Measurements from ENCODE around the gene ULBP3.
A peak's percentile ranks its signal among the peaks of the same experiment; 100 is the strongest.

DNA sequence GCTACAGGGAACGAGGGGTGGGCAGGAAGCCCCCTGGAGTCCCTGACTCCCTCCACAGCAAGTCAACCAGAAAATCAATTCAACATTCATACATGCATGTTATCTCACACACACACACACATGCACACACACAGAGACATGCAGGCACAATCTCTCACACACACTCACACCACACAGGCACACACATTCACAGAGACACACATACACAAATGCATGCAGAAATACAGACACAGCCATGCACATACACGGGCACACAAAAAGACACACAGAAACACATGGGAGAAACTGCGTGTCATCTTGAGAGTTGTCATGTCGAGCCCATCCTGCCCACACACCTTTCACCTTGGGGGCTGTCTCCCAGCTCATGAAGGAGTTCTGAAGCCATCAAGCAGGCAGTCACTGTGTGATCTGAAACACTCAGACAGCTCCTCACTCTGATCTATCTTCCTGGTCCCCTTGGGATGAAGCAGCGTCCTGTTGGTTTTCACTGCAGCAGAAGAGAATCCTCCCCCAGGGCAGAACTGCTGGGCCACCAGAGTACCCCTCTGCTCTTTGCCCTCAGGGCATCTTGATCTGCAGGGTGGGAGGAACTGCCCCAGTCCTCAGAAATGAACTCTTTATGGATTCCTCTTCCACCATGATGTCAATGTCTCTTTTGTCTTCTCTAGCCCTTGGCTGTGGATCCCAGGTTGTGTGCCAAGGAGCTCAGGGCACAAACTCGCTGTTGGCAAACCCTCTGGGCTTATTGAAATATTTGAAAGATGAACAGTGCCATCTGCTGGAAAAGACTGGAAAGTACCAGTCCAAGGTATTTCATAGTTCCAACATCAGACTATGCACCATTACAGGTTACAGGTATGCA lies 52.4 kb downstream of the ULBP3 start:
- TF ChIP-seq POLR2A (IDR thresholded peaks at IDR 0.05) (no peak), CTCF (IDR thresholded peaks at IDR 0.05) (peak in 5 of 6 experiments; percentile 40 to 84 (median 71))
